Stomach (tissue), 4 donors: ENCODE data around the gene BMP7.

Experiments
- CTCF ChIP-seq, 7 experiments: fragments of 450-650 bp in 4 of 7; fragments of 200-600 bp in 3 of 7; sonication (generic) in 3 of 7; IDR thresholded peaks; one replicate each; pipeline ENCODE4 v1.5.1; 2016 to 2019; ENCODE audit warnings: antibody characterized with exemption in 7 of 7, control low read depth in 2 of 7, mild to moderate bottlenecking in 1 of 7
- EP300 ChIP-seq: sonication (generic); formaldehyde crosslinking; IDR thresholded peaks from one replicate; pipeline ENCODE4 v1.6.1; 2017; ENCODE audit warnings: antibody characterized with exemption
- POLR2A ChIP-seq, 4 donors: fragments of 450-650 bp; IDR thresholded peaks; one replicate each; pipeline ENCODE4 v1.6.1; 2016; ENCODE audit warnings: antibody characterized with exemption in 4 of 4, control low read depth in 2 of 4, mild to moderate bottlenecking in 1 of 4, moderate library complexity in 1 of 4

GRCh38 chr20:57260934-57261333 is 5.5 kb downstream of the BMP7 start:
- TF ChIP-seq CTCF (IDR thresholded peaks at IDR 0.05) = no peak
- no peak for TF ChIP-seq POLR2A (IDR thresholded peaks at IDR 0.05)
- TF ChIP-seq EP300 = no peak
